HCT116 (cell line): ENCODE measurements around the gene OR10H4. TPM values are rescaled to one million over a fixed set of nuclear protein-coding genes. Genes with fewer than 3 reads are reported as not detected.

ENCODE experiments used
- ATAC-seq: fragments of 200-7000 bp; cut with Tn5 transposase; 2 replicates; pipeline ENCODE4 v1.9.1; 2020; ENCODE audit warnings: mild to moderate bottlenecking, moderate library complexity
- BruUV-seq: library from RNA; stranded (reverse); fragments of 400-500 nt; replicated peaks from 2 replicates; lab custom pipeline; 2021; lab: Mats Ljungman, UMichigan
- CTCF ChIA-PET: fragments of 300-600 bp; sonication (Branson Sonifier 250); formaldehyde crosslinking; loops from one replicate; lab custom pipeline; 2021; ENCODE audit warnings: antibody characterized with exemption; lab: Charles Lee
- POLR2A ChIA-PET: fragments of 300-600, 350-600 bp; sonication (Branson Sonifier 250); formaldehyde crosslinking; loops from one replicate; lab custom pipeline; 2021; ENCODE audit warnings: antibody characterized with exemption; lab: Charles Lee
- RAD21 ChIA-PET, 2 experiments: fragments of 300-600 bp; sonication (Branson Sonifier 250); formaldehyde crosslinking; loops; one replicate each; lab custom pipeline; 2023; ENCODE audit warnings: low total read pairs in 2 of 2; ENCODE audit not compliant: uncharacterized antibody in 2 of 2, unreplicated experiment in 2 of 2, low non-redundant PET in 1 of 2; lab: Charles Lee
- DNase-seq: peaks from one replicate; pipeline ENCODE4 v3.0.0-alpha.2; 2010; ENCODE audit warnings: low read depth, low spot score
- H2AFZ ChIP-seq: fragments of 200-600 bp; shearing (Covaris generic), sonication (generic); 2 replicates; pipeline ENCODE4 v1.6.1; 2017; ENCODE audit warnings: low read depth, mixed run types, mixed read lengths, antibody characterized with exemption, low read length; ENCODE audit not compliant: poor library complexity, severe bottlenecking
- H3K27ac ChIP-seq: 2 replicates; pipeline ENCODE4 v1.5.1; 2012; ENCODE audit warnings: low read depth, low read length
- H3K27me3 ChIP-seq: fragments of 200-600 bp; sonication (generic); 2 replicates; pipeline ENCODE4 v1.6.1; 2016; ENCODE audit warnings: mixed run types, low read length, mixed read lengths; ENCODE audit not compliant: insufficient read depth
- H3K36me3 ChIP-seq, 2 experiments: fragments of 200-500 bp in 1 of 2; fragments of 200-600 bp in 1 of 2; sonication (Bioruptor generic) in 1 of 2; sonication (generic) in 1 of 2; 2 replicates each; pipeline versions ENCODE4 v1.5.1 to v1.6.1; 2014 to 2016; ENCODE audit warnings: low read length in 2 of 2, inconsistent platforms in 1 of 2, mixed read lengths in 1 of 2, mixed run types in 1 of 2; ENCODE audit not compliant: insufficient read depth in 2 of 2, control insufficient read depth in 1 of 2
- H3K4me1 ChIP-seq, 2 experiments: fragments of 200-600 bp in 1 of 2; sonication (generic) in 1 of 2; 2 replicates each; pipeline versions ENCODE4 v1.5.1 to v1.6.1; 2012 to 2017; ENCODE audit warnings: low read length in 2 of 2, inconsistent platforms in 1 of 2, mild to moderate bottlenecking in 1 of 2, mixed read lengths in 1 of 2, mixed run types in 1 of 2, moderate library complexity in 1 of 2; ENCODE audit not compliant: insufficient read depth in 2 of 2, control insufficient read depth in 1 of 2
- H3K4me2 ChIP-seq: fragments of 200-600 bp; sonication (generic); 2 replicates; pipeline ENCODE4 v1.6.1; 2017; ENCODE audit warnings: mixed run types, low read length, mixed read lengths
- H3K4me3 ChIP-seq, 2 experiments: fragments of 200-600 bp in 1 of 2; sonication (generic) in 1 of 2; replicated peaks in 1 of 2; 2 replicates each; pipeline ENCODE4 v1.5.1; 2011 to 2016; ENCODE audit warnings: low read length in 2 of 2, control low read depth in 1 of 2, low read depth in 1 of 2, mild to moderate bottlenecking in 1 of 2, mixed read lengths in 1 of 2, mixed run types in 1 of 2
- H3K79me2 ChIP-seq: fragments of 200-600 bp; sonication (generic); 2 replicates; pipeline ENCODE4 v1.6.1; 2017; ENCODE audit warnings: mild to moderate bottlenecking, mixed run types, low read length, moderate library complexity, mixed read lengths; ENCODE audit not compliant: insufficient read depth
- H3K9ac ChIP-seq: fragments of 200-600 bp; sonication (generic); 2 replicates; pipeline ENCODE4 v1.6.1; 2016; ENCODE audit warnings: low read length, mixed read lengths
- H3K9me2 ChIP-seq: fragments of 200-600 bp; sonication (generic), shearing (Covaris generic); 2 replicates; pipeline ENCODE4 v1.6.1; 2017; ENCODE audit warnings: mixed run types, mild to moderate bottlenecking, moderate library complexity; ENCODE audit not compliant: insufficient read depth
- H3K9me3 ChIP-seq, 2 experiments: fragments of 200-500 bp in 1 of 2; fragments of 200-600 bp in 1 of 2; sonication (Bioruptor generic) in 1 of 2; sonication (generic) in 1 of 2; 2 replicates each; pipeline ENCODE4 v1.6.1; 2014 to 2017; ENCODE audit warnings: low read length in 2 of 2, mixed read lengths in 2 of 2, inconsistent platforms in 1 of 2, low read depth in 1 of 2, mild to moderate bottlenecking in 1 of 2, mixed run types in 1 of 2, moderate library complexity in 1 of 2; ENCODE audit not compliant: control insufficient read depth in 1 of 2, insufficient read depth in 1 of 2
- H4K20me1 ChIP-seq: fragments of 200-600 bp; sonication (generic), shearing (Covaris generic); 2 replicates; pipeline ENCODE4 v1.6.1; 2017; ENCODE audit warnings: mixed run types, mild to moderate bottlenecking, moderate library complexity; ENCODE audit not compliant: insufficient read depth
- ATF3 ChIP-seq: IDR thresholded peaks from 2 replicates; pipeline ENCODE4 v1.6.1; 2012
- CBX3 ChIP-seq: IDR thresholded peaks from 2 replicates; pipeline ENCODE4 v1.6.1; 2012; ENCODE audit warnings: low read depth
- EGR1 ChIP-seq: IDR thresholded peaks from 2 replicates; pipeline ENCODE4 v1.6.1; 2012; ENCODE audit warnings: low read depth
- EZH2 ChIP-seq: fragments of 200-600 bp; sonication (generic); IDR thresholded peaks from 2 replicates; pipeline ENCODE4 v1.6.1; 2017; ENCODE audit warnings: antibody characterized with exemption, mixed run types
- EZH2phosphoT487 ChIP-seq: fragments of 200-600 bp; IDR thresholded peaks from 2 replicates; pipeline ENCODE4 v1.6.1; 2018; ENCODE audit warnings: antibody characterized with exemption, borderline replicate concordance
- FOSL1 ChIP-seq: IDR thresholded peaks from 2 replicates; pipeline ENCODE4 v1.6.1; 2012; ENCODE audit warnings: low read depth
- MAX ChIP-seq: IDR thresholded peaks from 2 replicates; pipeline ENCODE4 v1.6.1; 2012
- POLR2A ChIP-seq: IDR thresholded peaks from 2 replicates; pipeline ENCODE4 v1.7.0; 2011; ENCODE audit warnings: borderline replicate concordance; ENCODE audit not compliant: insufficient read depth, insufficient read length; ENCODE audit errors: extremely low read depth
- RAD21 ChIP-seq: IDR thresholded peaks from 2 replicates; pipeline ENCODE4 v1.6.1; 2012; ENCODE audit warnings: low read depth, mild to moderate bottlenecking
- REST ChIP-seq: IDR thresholded peaks from 2 replicates; pipeline ENCODE4 v1.6.1; 2012; ENCODE audit warnings: low read depth
- SIN3A ChIP-seq: IDR thresholded peaks from 2 replicates; pipeline ENCODE4 v1.6.1; 2012; ENCODE audit warnings: low read depth
- SP1 ChIP-seq: IDR thresholded peaks from 2 replicates; pipeline ENCODE4 v1.6.1; 2012; ENCODE audit warnings: low read depth
- SRF ChIP-seq: IDR thresholded peaks from 2 replicates; pipeline ENCODE4 v1.6.1; 2012; ENCODE audit warnings: low read depth
- TCF7L2 ChIP-seq: IDR thresholded peaks from 2 replicates; pipeline ENCODE4 v1.7.0; 2011; ENCODE audit warnings: borderline replicate concordance, inconsistent platforms; ENCODE audit not compliant: insufficient read depth, insufficient read length; ENCODE audit errors: extremely low read depth
- YY1 ChIP-seq: IDR thresholded peaks from 2 replicates; pipeline ENCODE4 v1.6.1; 2011; ENCODE audit warnings: low read length, low read depth, moderate library complexity, mild to moderate bottlenecking; ENCODE audit not compliant: insufficient replicate concordance; ENCODE audit errors: extremely low read depth
- ZFX ChIP-seq: fragments of 450-650 bp; IDR thresholded peaks from 2 replicates; pipeline ENCODE4 v1.6.1; 2017
- intact Hi-C: fragments of 100-400 bp; cut with micrococcal nuclease; formaldehyde crosslinking; loops from 2 replicates; pipeline ENCODE4 v1.10.0; 2022
- total RNA-seq: library from RNA; stranded (reverse); gene quantifications from one replicate; pipeline ENCODE4 v1.2.1, GENCODE V29; 2021; ENCODE audit not compliant: unreplicated experiment

The OR10H4 gene
- total RNA-seq, 1 experiment from 2014 or later: not detected

- TF ChIP-seq POLR2A (no peak), ATF3 (no peak), EGR1 (no peak), EZH2 (no peak), EZH2phosphoT487 (no peak), YY1 (no peak), TCF7L2 (no peak), SRF (no peak), SIN3A (no peak), SP1 (no peak), MAX (no peak), CBX3 (no peak), RAD21 (no peak), ZFX (no peak), FOSL1 (no peak), REST (no peak)
- H3K4me2 ChIP-seq: no peak overlapping the region
- no peak overlapping the region for H2AFZ ChIP-seq
- POLR2A ChIA-PET: no interaction called here
- peaks cover 4% of the 10 kb centered on the region; the same call in 1 of the 2 replicates for H3K79me2 ChIP-seq
- no peaks in the 10 kb centered on the region for H3K36me3 ChIP-seq
- intact Hi-C loops: no loop called here
- no peaks in the 10 kb centered on the region for H3K9me2 ChIP-seq
- H3K4me3 ChIP-seq: no peak overlapping the region
- DNase-seq: no peak
- peaks cover 21 to 23% of the 10 kb centered on the region in 2 experiments for H3K4me1 ChIP-seq
- RAD21 ChIA-PET: no interaction called here
- H4K20me1 ChIP-seq: no peaks in the 10 kb centered on the region
- H3K9ac ChIP-seq: no peak overlapping the region
- peaks cover 4 to 5% of the 10 kb centered on the region in 2 experiments; a peak in 1 of 4 replicates for H3K9me3 ChIP-seq
- H3K27me3 ChIP-seq: no peaks in the 10 kb centered on the region
- CTCF ChIA-PET: no interaction called here
- no peak overlapping the region for H3K27ac ChIP-seq
- no peak for ATAC-seq
- no TSS peak for BruUV-seq
Observed at GRCh38 chr19:15936950-15937349, 11.9 kb upstream of the OR10H4 start.
